Measurements from ENCODE around the gene FBXL19.

DNA sequence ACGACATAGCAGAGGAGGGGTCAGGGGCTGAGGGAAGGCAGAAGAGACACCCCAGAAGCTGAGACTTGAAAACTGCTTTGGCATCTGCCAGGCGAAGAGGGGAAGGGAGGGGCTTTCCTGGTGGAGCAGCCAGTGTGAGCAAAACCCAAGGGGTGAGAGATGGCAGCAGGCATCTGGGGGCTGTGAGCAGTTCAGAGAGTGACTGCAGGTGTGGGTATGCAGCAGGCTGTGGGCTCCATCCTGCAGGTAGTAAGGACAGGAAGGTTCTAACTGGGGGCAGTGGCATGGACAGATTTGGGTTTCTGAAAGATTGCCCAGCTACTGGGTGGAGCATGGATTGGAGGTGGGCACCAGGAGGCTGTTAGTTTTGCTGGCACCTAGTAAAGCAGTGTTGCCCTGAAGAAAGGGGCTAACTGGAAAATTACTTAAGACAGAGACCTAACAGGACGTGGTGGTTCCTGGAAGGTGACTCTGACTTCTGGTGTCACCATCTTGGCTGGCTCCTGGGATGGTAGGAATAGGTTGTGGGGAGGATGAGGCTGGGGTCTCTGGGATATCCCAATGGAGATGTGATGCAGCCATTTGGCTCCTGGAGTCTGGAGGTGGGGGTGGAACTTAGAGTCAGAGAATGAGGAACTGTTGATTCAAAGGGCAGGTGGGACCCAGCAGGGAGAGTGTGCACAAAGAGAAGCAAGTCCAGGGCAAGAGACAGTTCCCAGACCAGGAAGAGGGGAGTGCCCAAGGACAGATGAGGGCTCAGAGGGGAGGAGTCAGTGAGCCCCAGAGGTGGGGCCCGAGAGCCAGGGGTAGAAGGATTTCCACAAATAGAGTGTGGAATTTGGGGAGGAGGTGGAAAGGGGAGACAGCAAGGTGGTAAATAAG lies 40.7 kb upstream of the FBXL19 start:
- TF ChIP-seq, protein P1, sequence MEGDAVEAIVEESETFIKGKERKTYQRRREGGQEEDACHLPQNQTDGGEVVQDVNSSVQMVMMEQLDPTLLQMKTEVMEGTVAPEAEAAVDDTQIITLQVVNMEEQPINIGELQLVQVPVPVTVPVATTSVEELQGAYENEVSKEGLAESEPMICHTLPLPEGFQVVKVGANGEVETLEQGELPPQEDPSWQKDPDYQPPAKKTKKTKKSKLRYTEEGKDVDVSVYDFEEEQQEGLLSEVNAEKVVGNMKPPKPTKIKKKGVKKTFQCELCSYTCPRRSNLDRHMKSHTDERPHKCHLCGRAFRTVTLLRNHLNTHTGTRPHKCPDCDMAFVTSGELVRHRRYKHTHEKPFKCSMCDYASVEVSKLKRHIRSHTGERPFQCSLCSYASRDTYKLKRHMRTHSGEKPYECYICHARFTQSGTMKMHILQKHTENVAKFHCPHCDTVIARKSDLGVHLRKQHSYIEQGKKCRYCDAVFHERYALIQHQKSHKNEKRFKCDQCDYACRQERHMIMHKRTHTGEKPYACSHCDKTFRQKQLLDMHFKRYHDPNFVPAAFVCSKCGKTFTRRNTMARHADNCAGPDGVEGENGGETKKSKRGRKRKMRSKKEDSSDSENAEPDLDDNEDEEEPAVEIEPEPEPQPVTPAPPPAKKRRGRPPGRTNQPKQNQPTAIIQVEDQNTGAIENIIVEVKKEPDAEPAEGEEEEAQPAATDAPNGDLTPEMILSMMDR (IDR thresholded peaks at IDR 0.05), result no peak
- no peak for TF ChIP-seq EZH2 (IDR thresholded peaks at IDR 0.05; ENCODE audit: borderline replicate concordance, insufficient read depth, low read depth, low read length, poor library complexity, severe bottlenecking)

Measured in B cell (primary cell).